UCSD-AML1 (cell line): Measurements from ENCODE around the gene RAET1G.

Experiments used
- DNase-seq: peaks from one replicate; lab custom pipeline; 2025; ENCODE audit not compliant: unreplicated experiment; lab: John Stamatoyannopoulos, UW

Gene RAET1G

DNA sequence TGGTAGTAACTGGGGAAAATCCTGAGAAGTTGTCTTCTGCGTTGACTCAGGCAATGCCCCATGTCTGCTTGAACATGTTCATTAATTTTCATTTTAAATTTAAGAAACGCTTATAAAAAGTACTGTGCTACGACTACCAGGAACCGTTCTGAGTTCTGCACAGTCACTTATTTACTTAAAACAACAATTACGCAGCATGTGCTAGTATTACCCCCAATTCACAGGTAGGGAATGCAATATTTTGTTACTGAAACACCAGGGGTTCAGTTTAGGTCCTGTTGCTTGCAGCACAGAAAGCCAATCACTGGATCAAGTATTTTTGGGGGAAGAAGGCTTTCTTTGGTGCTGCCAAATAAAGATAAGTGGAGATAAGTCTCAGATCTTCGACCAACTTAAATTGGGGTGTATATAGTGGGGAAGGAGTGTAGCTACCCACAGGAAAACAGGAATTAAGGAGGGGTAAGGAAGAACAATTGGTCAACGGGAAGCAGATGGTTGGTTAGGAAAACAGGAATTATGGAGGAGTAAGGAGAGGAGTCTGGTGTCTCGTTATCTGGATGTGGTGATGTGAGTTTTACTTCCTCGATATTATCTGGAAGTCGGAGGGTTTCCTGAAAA is 53.5 kb downstream of the RAET1G start:
- no peak for DNase-seq

DNA sequence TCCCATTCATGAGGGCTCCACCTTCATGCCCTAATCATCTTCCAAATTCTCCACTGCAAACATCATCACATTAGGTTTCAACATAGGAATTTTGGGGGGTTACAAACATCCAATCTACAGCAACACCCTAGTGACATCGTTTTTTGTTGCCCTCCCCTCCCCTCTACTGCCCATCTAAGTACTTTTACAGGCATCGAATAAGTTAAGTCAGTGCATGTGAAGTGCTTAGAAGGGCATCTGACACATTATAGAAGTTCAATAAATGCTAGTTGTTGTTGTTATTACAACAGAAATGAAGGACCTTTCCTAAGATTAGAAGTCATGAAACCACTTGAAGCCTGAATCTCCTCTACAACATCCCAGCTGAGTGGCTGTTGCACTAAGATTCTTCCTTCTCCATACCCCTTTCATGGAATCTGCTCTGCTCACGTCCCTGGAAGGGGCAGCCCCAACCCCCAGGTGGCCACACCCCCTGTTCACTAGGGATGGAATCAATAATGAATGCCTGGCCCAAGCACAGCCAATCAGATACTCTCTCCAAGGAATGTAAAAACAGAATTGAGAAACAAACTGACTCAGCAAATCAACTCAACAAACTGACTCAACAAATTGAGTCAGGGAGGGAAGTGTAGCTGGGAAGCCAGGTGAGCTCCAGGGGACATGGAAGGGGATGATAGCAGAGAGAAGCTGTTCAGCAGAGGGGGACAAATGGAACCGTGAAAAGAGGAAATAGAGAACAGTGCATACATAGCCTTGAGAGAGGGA is 54.9 kb downstream of the RAET1G start:
- no peak for DNase-seq
